ENCODE measurements around the gene DTNBP1.

DTNBP1 gene, protein sequence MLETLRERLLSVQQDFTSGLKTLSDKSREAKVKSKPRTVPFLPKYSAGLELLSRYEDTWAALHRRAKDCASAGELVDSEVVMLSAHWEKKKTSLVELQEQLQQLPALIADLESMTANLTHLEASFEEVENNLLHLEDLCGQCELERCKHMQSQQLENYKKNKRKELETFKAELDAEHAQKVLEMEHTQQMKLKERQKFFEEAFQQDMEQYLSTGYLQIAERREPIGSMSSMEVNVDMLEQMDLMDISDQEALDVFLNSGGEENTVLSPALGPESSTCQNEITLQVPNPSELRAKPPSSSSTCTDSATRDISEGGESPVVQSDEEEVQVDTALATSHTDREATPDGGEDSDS

DNA sequence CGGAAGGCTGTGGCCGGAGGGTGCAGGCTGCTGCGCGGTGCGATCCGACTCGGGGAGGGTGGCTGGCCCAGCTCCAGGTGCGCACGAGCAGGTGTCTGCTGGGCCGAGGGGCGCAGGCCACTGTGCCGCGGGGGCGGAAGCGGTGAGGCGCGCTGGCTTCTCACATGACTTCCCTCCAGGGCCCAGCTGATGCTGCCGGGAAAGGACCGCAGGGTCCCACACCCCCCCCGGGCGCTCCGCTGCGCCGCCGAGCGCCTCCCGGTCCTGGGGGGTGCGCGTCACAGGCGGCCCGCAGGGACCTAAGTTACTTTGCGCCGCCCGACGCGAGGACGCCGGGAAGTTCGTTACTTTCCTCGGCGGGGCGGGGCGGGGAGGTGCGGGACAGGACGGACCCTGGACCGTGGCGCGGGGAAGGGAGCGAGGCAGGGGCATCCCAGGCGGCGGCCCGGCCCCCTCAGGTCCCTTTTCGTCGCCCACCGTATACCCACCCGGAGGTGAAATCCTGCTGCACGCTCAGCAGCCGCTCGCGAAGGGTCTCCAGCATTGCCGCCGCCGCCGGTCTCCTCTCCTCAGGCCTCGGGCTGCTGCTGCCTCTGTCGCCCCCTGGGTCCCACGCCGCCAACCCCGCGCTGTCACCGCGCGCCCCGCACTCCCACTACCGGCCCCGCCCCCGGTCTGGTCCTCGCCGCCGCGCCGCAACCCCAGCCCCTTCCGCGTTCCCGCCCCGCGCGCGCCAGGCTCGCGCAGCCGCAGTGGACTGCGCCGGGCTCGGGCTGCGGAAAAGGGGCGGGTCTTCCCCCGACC lies at the start of gene DTNBP1:
DTNBP1 (minus strand) TSS at position 703 of the 804 bp plus-strand sequence; CDS start at position 544, 159 bp downstream.
- peak; percentile 94 for DNase-seq

GRCh38 chr6:15709651-15710269 lies 46.9 kb upstream of the DTNBP1 start:
- no peak for DNase-seq

GRCh38 chr6:15708231-15708630 lies 45.4 kb upstream of the DTNBP1 start:
- no peak for DNase-seq

DNA sequence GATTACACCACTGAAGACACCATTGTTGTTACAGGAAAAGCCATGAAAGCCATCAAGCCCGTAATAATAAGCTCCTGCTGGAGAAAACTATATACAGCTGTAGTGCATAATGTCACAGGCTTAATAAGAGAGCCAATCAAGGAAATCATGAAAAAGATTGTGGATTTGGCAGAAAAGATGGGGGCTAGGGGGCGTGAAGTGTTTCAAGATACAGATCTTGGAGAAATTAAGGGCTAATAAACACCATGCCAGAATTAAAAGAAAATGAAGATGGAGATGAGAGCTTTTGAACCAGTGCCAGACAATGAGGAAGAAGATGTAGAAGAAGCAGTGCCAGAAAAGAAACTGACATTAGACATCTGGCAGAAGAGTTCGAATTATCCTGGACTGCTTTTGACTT lies 43.2 kb upstream of the DTNBP1 start:
- DNase-seq: no peak

DNA sequence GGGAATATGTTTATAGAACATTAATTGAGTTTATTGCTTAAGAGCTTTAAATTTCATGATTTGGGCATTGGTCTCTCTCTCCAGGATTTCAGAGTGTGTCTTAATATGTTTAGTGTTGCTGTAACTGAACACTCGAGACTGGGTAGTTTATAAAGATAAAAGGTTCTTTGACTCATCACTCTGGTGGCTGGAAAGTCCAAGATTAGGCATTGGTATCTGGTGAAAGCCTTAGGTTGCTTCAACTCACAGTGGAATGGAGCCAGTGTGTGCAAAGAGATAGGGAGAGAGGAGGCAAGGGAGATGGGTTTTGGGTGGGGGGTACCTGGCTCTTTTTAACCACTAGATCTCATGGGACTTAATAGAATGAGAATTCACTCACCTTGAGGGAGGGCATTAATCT lies 35.6 kb upstream of the DTNBP1 start:
- no peak for DNase-seq

DNA sequence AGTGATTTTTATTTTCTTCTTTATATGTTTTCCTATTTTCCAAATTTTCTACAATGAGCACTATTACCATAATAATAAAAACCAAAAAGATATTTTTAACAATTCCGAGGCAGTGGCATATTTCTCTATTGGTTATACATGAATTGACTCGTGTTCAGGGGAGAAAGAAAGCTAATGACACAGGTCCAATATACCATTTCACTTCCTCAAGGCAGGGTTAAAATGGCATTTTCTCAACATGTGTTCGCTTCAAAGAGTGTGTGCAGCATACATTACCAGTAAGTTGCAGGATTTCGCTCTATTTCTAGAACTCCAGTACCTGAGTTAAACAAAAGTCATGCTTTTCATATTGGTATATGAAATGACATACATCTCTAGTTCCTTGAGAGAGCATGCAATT lies 35.1 kb upstream of the DTNBP1 start:
- no peak for DNase-seq

- peak; percentile 84 for DNase-seq
Observed at GRCh38 chr6:15691250-15691869, 28.5 kb upstream of the DTNBP1 start.

DNA sequence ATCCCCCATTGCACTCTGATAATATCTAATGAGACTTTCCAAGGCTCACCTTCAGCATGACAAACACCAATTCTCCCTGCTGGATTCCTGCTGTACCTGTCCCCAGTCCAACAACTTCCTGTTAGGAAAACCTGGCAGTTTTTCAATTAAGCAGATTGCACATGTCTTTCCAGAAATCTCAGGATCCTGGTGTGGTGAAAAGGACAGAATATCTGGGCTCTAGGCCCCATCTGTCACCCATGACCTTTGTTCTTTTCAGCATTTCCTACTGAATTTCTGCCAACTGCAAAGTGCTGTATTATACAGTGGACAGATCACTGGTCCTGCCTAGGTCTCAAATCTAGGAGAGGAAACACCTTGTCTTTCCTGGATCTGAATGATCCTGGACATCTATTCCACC lies 27.7 kb upstream of the DTNBP1 start:
- DNase-seq: no peak

GRCh38 chr6:15689586-15690482 lies 27.0 kb upstream of the DTNBP1 start:
- DNase-seq: no peak

GRCh38 chr6:15685619-15686018 lies 22.8 kb upstream of the DTNBP1 start:
- DNase-seq: no peak

GRCh38 chr6:15682965-15683822 lies 20.4 kb upstream of the DTNBP1 start:
- DNase-seq: no peak

GRCh38 chr6:15681946-15682345 lies 19.1 kb upstream of the DTNBP1 start:
- DNase-seq: no peak

GRCh38 chr6:15678514-15678913 lies 15.7 kb upstream of the DTNBP1 start:
- no peak for DNase-seq

- no peak for DNase-seq
Observed at GRCh38 chr6:15677822-15678221, 15.0 kb upstream of the DTNBP1 start.

DNA sequence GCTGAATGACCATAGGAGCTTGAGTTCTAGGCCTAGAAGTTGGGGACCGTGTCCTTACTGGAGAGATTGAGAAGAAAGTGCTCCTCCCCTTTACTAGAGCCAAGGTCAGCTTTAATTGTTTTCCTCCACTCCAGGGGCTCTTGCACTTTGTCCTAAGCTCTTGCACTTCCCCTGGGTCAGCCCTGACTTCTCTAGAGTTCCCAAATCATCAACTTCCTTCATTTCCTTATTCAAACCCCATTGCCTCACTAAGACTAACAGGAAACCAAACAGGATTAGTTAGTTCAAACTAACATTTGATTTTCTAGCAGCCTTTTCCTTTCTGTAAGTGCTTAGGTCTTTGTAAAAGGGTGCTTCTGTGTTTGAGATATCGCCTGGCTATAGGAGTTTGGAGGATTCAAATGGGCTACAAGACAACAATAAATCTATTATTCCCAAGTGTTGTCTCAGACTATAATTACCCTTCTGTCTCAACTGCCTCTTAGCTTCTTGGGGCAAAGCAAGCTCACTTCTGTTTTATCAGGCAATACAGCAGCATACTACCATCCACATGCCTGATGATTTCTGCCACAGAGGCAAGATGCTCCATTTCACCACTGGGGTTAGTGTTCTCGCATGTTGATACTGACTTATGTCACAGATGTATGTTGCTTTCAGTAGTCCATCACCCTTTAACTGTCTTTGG lies 12.8 kb upstream of the DTNBP1 start:
- DNase-seq: no peak

DNA sequence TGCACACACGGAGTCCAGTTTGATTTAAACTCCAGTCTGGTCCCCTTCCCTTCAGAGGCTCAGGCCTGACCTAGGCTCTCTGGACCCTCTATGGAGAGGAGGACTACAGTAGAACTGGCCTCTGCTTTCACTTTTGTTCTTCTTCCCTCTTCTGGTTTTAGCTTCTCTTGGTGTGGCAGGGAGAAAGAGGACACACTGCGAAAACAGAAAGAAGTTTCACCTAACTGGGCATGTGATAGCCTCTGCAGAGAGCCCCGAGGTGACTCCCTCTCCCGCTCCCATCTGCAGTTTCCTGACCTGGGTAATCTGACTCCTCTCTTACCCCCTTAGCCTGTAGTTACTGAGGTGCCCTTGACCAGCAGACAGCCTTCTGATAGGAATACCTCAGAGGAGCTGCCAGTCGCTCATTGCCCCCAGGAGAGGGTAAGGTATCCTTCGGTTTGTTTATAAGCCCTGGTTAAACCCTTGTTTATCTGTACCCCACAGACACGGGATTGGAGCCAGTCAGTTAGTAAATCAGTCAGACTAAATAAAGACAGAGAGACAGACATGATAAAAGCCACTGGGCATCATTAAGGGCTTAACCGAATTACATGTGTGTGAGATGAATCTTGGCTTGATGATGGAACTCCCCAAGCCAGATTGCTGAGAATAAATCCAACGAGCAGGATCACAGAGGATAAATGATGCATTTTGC lies 12.0 kb upstream of the DTNBP1 start:
- no peak for DNase-seq

GRCh38 chr6:15673666-15674065 lies 10.8 kb upstream of the DTNBP1 start:
- DNase-seq: no peak

GRCh38 chr6:15672818-15673217 lies 10.0 kb upstream of the DTNBP1 start:
- DNase-seq: no peak

- no peak for DNase-seq
Observed at GRCh38 chr6:15672291-15672690, 9.5 kb upstream of the DTNBP1 start.

DNA sequence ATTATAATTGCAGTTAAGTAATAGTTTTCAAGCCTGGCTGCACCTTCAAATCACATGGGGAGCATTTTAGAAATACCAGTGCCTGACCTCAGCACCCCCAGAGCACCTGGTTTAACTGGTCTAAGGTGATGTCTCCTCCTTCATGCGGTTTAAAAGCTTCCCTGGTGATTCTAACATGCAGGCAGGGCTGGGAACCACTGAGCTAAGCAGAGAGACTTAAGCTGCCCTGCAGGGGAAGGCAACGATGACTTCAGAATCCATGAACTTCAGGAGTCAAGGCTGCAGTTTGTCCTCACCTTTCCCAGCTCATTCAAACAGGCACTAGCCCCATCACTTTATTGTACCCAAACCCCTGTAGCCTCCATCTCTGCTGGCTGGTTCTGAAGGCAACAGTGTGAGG lies 6.1 kb upstream of the DTNBP1 start:
- no peak for DNase-seq
